H1 (cell line): ENCODE data around the gene MUC22. TPM values are rescaled to one million over a fixed set of nuclear protein-coding genes. Genes with fewer than 3 reads are reported as not detected.

Experiments used
- CTCF ChIA-PET: fragments of 300-600 bp; sonication (Branson Sonifier 250); formaldehyde crosslinking; loops from one replicate; lab custom pipeline; 2021; ENCODE audit not compliant: partially characterized antibody; lab: Charles Lee
- POLR2A ChIA-PET: fragments of 300-600 bp; sonication (Branson Sonifier 250); formaldehyde crosslinking; loops from one replicate; lab custom pipeline; 2021; ENCODE audit warnings: inconsistent platforms; ENCODE audit not compliant: partially characterized antibody; lab: Charles Lee
- DNase-seq, 2 experiments: peaks; one replicate each; pipeline versions ENCODE4 v3.0.0 to v3.0.0-alpha.2; 2010 to 2022; ENCODE audit warnings: low spot score in 2 of 2, low read depth in 1 of 2, mixed read lengths in 1 of 2
- FAIRE-seq: peaks from 2 replicates; lab custom pipeline; 2011; peaks lifted over from hg19 to GRCh38; lab: Jason Lieb, UNC
- H2AFZ ChIP-seq: 2 replicates; pipeline ENCODE4 v1.8.1; 2012; ENCODE audit warnings: low read length, inconsistent platforms
- H2AK5ac ChIP-seq: 2 replicates; pipeline ENCODE4 v1.6.1; 2013; ENCODE audit warnings: low read depth, low read length
- H2BK120ac ChIP-seq: replicated peaks from 2 replicates; pipeline ENCODE3; 2013; ENCODE audit warnings: low read depth, low read length, inconsistent platforms
- H2BK12ac ChIP-seq: 2 replicates; pipeline ENCODE4 v1.6.1; 2013; ENCODE audit warnings: low read depth, low read length
- H2BK15ac ChIP-seq: 2 replicates; pipeline ENCODE4 v1.6.1; 2013; ENCODE audit warnings: low read length
- H2BK20ac ChIP-seq: 2 replicates; pipeline ENCODE4 v1.6.1; 2013; ENCODE audit warnings: low read length
- H2BK5ac ChIP-seq: 2 replicates; pipeline ENCODE4 v1.6.1; 2013; ENCODE audit warnings: low read depth, low read length
- H3K14ac ChIP-seq: 2 replicates; pipeline ENCODE4 v1.6.1; 2013; ENCODE audit warnings: inconsistent platforms; ENCODE audit not compliant: insufficient read length
- H3K18ac ChIP-seq: 2 replicates; pipeline ENCODE4 v1.6.1; 2013; ENCODE audit warnings: low read length; ENCODE audit errors: extremely low read depth
- H3K23ac ChIP-seq: 2 replicates; pipeline ENCODE4 v1.6.1; 2013; ENCODE audit warnings: inconsistent platforms; ENCODE audit not compliant: insufficient read length
- H3K23me2 ChIP-seq: 2 replicates; pipeline ENCODE4 v1.6.1; 2013; ENCODE audit warnings: low read depth, low read length
- H3K27ac ChIP-seq: 2 replicates; pipeline ENCODE4 v1.6.1; 2011; ENCODE audit warnings: low read depth, low read length, inconsistent platforms
- H3K27me3 ChIP-seq, 4 experiments: replicated peaks in 1 of 4; 1 replicate in 1 of 4; 2 replicates in 3 of 4; pipeline versions ENCODE4 v1.6.1 to v1.8.1; 2011 to 2013; ENCODE audit warnings: low read length in 3 of 4, mild to moderate bottlenecking in 3 of 4, inconsistent platforms in 2 of 4, mixed read lengths in 2 of 4, moderate library complexity in 1 of 4; ENCODE audit not compliant: control insufficient read depth in 3 of 4, insufficient read depth in 3 of 4; ENCODE audit errors: extremely low read depth in 1 of 4
- H3K36me3 ChIP-seq, 4 experiments: 2 replicates each; pipeline versions ENCODE4 v1.6.1 to v1.8.1; 2011 to 2013; ENCODE audit warnings: mild to moderate bottlenecking in 4 of 4, low read length in 3 of 4, moderate library complexity in 2 of 4, control low read depth in 1 of 4, inconsistent platforms in 1 of 4; ENCODE audit not compliant: insufficient read depth in 4 of 4, control insufficient read depth in 2 of 4
- H3K4ac ChIP-seq: replicated peaks from 2 replicates; pipeline ENCODE3; 2013; ENCODE audit warnings: low read length, low read depth, mixed read lengths, inconsistent platforms; ENCODE audit not compliant: insufficient read length
- H3K4me1 ChIP-seq, 4 experiments: replicated peaks in 1 of 4; 1 replicate in 1 of 4; 2 replicates in 3 of 4; pipeline versions ENCODE4 v1.6.1 to v1.8.1; 2011 to 2013; ENCODE audit warnings: low read length in 3 of 4, inconsistent platforms in 2 of 4, mixed read lengths in 1 of 4; ENCODE audit not compliant: insufficient read depth in 4 of 4, control insufficient read depth in 3 of 4
- H3K4me2 ChIP-seq, 2 experiments: 2 replicates each; pipeline versions ENCODE4 v1.6.1 to v1.8.1; 2011 to 2013; ENCODE audit warnings: low read depth in 2 of 2, low read length in 2 of 2, control low read depth in 1 of 2, inconsistent platforms in 1 of 2, mild to moderate bottlenecking in 1 of 2; ENCODE audit not compliant: insufficient read depth in 1 of 2
- H3K4me3 ChIP-seq, 4 experiments: fragments of 200-600, 300-600 bp in 1 of 4; sonication (generic), shearing (Covaris generic), sonication (Bioruptor Twin) in 1 of 4; 2 replicates each; pipeline versions ENCODE4 v1.5.1 to v1.8.1; 2011 to 2016; ENCODE audit warnings: low read length in 4 of 4, low read depth in 3 of 4, control low read depth in 2 of 4, inconsistent platforms in 2 of 4, mild to moderate bottlenecking in 2 of 4, mixed read lengths in 1 of 4, moderate library complexity in 1 of 4; ENCODE audit not compliant: insufficient read depth in 2 of 4; ENCODE audit errors: extremely low read depth in 1 of 4
- H3K56ac ChIP-seq: replicated peaks from 2 replicates; pipeline ENCODE3; 2013; ENCODE audit warnings: low read depth, mild to moderate bottlenecking, mixed read lengths, low read length, inconsistent platforms; ENCODE audit not compliant: insufficient read length
- H3K79me1 ChIP-seq: 2 replicates; pipeline ENCODE4 v1.6.1; 2013; ENCODE audit warnings: low read depth, low read length, control low read depth
- H3K79me2 ChIP-seq, 2 experiments: 2 replicates each; pipeline versions ENCODE4 v1.6.1 to v1.8.1; 2012 to 2013; ENCODE audit warnings: low read length in 2 of 2, mild to moderate bottlenecking in 2 of 2, inconsistent platforms in 1 of 2; ENCODE audit not compliant: insufficient read depth in 2 of 2, control insufficient read depth in 1 of 2
- H3K9ac ChIP-seq, 4 experiments: replicated peaks in 1 of 4; 1 replicate in 1 of 4; 2 replicates in 3 of 4; pipeline versions ENCODE4 v1.6.1 to v1.8.1; 2011 to 2013; ENCODE audit warnings: low read depth in 3 of 4, low read length in 3 of 4, control low read depth in 2 of 4, mild to moderate bottlenecking in 2 of 4, moderate library complexity in 2 of 4, inconsistent platforms in 1 of 4; ENCODE audit errors: extremely low read depth in 1 of 4
- H3K9me3 ChIP-seq, 2 experiments: 2 replicates each; pipeline versions ENCODE4 v1.6.1 to v1.8.1; 2012 to 2013; ENCODE audit warnings: mild to moderate bottlenecking in 2 of 2, moderate library complexity in 2 of 2, control low read depth in 1 of 2, inconsistent platforms in 1 of 2, low read depth in 1 of 2, low read length in 1 of 2, mixed read lengths in 1 of 2; ENCODE audit not compliant: insufficient read depth in 2 of 2
- H4K20me1 ChIP-seq, 2 experiments: replicated peaks in 1 of 2; 2 replicates each; pipeline versions ENCODE3 to v1.8.1; 2011 to 2013; ENCODE audit warnings: inconsistent platforms in 2 of 2, low read length in 2 of 2, mild to moderate bottlenecking in 1 of 2; ENCODE audit not compliant: insufficient read depth in 2 of 2, control insufficient read depth in 1 of 2
- H4K5ac ChIP-seq: 2 replicates; pipeline ENCODE4 v1.6.1; 2013; ENCODE audit warnings: low read length, low read depth, mixed read lengths, inconsistent platforms; ENCODE audit not compliant: insufficient read length
- H4K8ac ChIP-seq: 2 replicates; pipeline ENCODE4 v1.8.0; 2013; ENCODE audit warnings: mild to moderate bottlenecking, moderate library complexity, low read length, inconsistent platforms; ENCODE audit not compliant: insufficient read depth; ENCODE audit errors: extremely low read depth
- H4K91ac ChIP-seq: replicated peaks from 2 replicates; pipeline ENCODE3; 2013; ENCODE audit warnings: low read length, mixed read lengths, inconsistent platforms; ENCODE audit not compliant: insufficient read length
- CBX8 ChIP-seq: fragments of 300-800, 300-1000 bp; sonication (generic); IDR thresholded peaks from 2 replicates; pipeline ENCODE4 v1.7.1; 2016; ENCODE audit warnings: low read depth, low read length, borderline replicate concordance
- CEBPB ChIP-seq: IDR thresholded peaks from 2 replicates; pipeline ENCODE4 v1.6.1; 2012; ENCODE audit warnings: low read depth, low read length
- EZH2 ChIP-seq: fragments of 200-600 bp; sonication (generic); IDR thresholded peaks from 2 replicates; pipeline ENCODE4 v1.7.1; 2012; ENCODE audit warnings: low read depth, mild to moderate bottlenecking, moderate library complexity, low read length, inconsistent platforms; ENCODE audit not compliant: severe bottlenecking
- HDAC6 ChIP-seq: IDR thresholded peaks from one replicate; pipeline ENCODE4 v1.7.1; 2012; ENCODE audit warnings: low read depth, mild to moderate bottlenecking, inconsistent platforms, low read length, moderate library complexity
- POLR2A ChIP-seq, 2 experiments: IDR thresholded peaks; 1 replicate in 1 of 2; 2 replicates in 1 of 2; pipeline ENCODE4 v1.6.1; 2011; ENCODE audit warnings: low read depth in 2 of 2, low read length in 2 of 2, mild to moderate bottlenecking in 2 of 2; ENCODE audit errors: control extremely low read depth in 1 of 2
- POU5F1 ChIP-seq: IDR thresholded peaks from 2 replicates; pipeline ENCODE4 v1.6.1; 2011; ENCODE audit warnings: low read depth, mild to moderate bottlenecking, low read length, moderate library complexity
- RAD21 ChIP-seq, 2 experiments: IDR thresholded peaks in 1 of 2; conservative IDR thresholded peaks in 1 of 2; 2 replicates each; pipeline ENCODE4 v1.6.1; 2011; ENCODE audit warnings: low read depth in 2 of 2, low read length in 2 of 2, improper control_type of control experiment in 1 of 2, inconsistent platforms in 1 of 2, mild to moderate bottlenecking in 1 of 2, moderate library complexity in 1 of 2
- SP1 ChIP-seq: IDR thresholded peaks from 2 replicates; pipeline ENCODE4 v1.6.1; 2011; ENCODE audit warnings: low read depth, low read length
- SP4 ChIP-seq: IDR thresholded peaks from 2 replicates; pipeline ENCODE4 v1.6.1; 2012; ENCODE audit warnings: low read length, inconsistent platforms
- YY1 ChIP-seq: IDR thresholded peaks from 2 replicates; pipeline ENCODE4 v1.6.1; 2011; ENCODE audit warnings: low read depth, mild to moderate bottlenecking, low read length
- WGBS, 2 experiments: shearing (Covaris generic) in 1 of 2; methylation state at CpG; one replicate each; pipeline versions ENCODE4 v1.1.6 to v1.1.7; 2013 to 2015; ENCODE audit warnings: low lambda C conversion rate in 2 of 2, mixed read lengths in 2 of 2, inconsistent platforms in 1 of 2, low coverage in 1 of 2, missing lambda C conversion rate in 1 of 2; ENCODE audit not compliant: insufficient replicate concordance in 2 of 2, insufficient coverage in 1 of 2, insufficient read length in 1 of 2; ENCODE audit errors: extremely low coverage in 1 of 2, missing lambda C conversion rate in 1 of 2; 5-methylcytosine and 5-hydroxymethylcytosine counted together
- polyA plus RNA-seq, 7 experiments: library from polyadenylated mRNA; depleted of rRNA in 3 of 7; stranded (reverse) in 5 of 7; unstranded in 2 of 7; fragments of >200 nt in 5 of 7; fragments of 200-250 nt in 2 of 7; gene quantifications; 1 replicate in 5 of 7; 2 replicates in 1 of 7; 4 replicates in 1 of 7; pipeline versions ENCODE4 v1.2.1 to v1.2.3, GENCODE V29; 2011 to 2013; ENCODE audit warnings: missing spikeins in 2 of 7, mixed read lengths in 2 of 7
- total RNA-seq: library from RNA; stranded (reverse); fragmentation: NEBNext Ultra II Directional; extraction: Animal tissue kit (Norgen Biotek cat#: 25700); gene quantifications from 2 replicates; pipeline ENCODE4 v1.2.1, GENCODE V29; 2021

Gene MUC22
- total and polyA plus RNA-seq, 2 of the 8 experiments (the other 6 are each of a cell fraction or from before 2014, with no cell fraction given): 0.02 TPM; not detected in 1

DNA sequence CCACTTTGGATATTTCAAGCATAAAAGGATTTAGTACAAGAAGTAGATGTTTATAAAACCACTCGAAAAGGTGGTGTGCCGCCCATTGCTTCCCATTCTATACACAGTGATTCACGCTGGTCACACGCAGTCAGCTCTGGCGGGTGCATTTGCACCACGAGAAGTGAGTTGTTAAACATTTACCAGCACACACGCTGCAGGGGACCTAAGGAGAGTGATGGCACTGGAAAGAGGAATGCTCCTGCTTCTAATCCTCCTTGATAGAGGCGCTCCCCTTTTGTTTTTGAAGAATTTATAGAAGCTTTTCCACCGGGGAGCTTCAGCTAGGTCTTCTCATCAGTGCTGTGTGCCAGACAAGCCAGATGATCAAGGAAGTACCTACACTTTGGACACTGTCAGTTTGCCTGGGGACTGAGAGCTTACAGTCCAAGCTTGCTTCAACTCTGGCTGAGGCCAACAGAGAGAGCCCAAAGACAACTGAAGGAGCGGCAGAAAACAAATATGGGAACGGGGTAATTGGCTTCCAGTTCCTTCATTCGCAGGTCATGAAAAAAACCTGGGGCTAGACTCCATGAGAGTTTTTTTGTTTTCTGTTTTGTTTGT lies 31.2 kb downstream of the MUC22 start:
- no peak overlapping the region for H2BK20ac ChIP-seq
- CTCF ChIA-PET: interaction anchor here (0.5 to 6.8 kb wide), 29 partner anchors 8 to 267 kb away, joined by 3 to 85 read pairs (median 5); partner anchors contain the start of genes SFTA2 and VARS2
- H3K14ac ChIP-seq: no peak overlapping the region
- FAIRE-seq: no peak
- no peaks in the 10 kb centered on the region for H3K9me3 ChIP-seq
- no peak overlapping the region for H4K5ac ChIP-seq
- H3K23ac ChIP-seq: no peak overlapping the region
- H2AK5ac ChIP-seq: no peak overlapping the region
- H3K79me2 ChIP-seq: no peaks in the 10 kb centered on the region
- H3K4me1 ChIP-seq: no peaks in the 10 kb centered on the region
- DNase-seq: no peak
- H2AFZ ChIP-seq: peak overlapping the region; percentile 73; the same call in 1 of the 2 replicates
- no peak overlapping the region for H2BK12ac ChIP-seq
- 86% methylated on average over 12 of the region's 12 CpGs; no CpG with 5 or more reads in 1 of the 2 experiments for WGBS, 2 experiments
- TF ChIP-seq RAD21 (IDR thresholded peaks at IDR 0.05 in 1 of 2, conservative IDR thresholded peaks at IDR 0.05 in 1 of 2; ENCODE audit: low read depth in 2 of 2, low read length in 2 of 2): no peak
- TF ChIP-seq EZH2: no peak
- TF ChIP-seq POU5F1: no peak
- no peak for TF ChIP-seq YY1
- TF ChIP-seq SP1: no peak
- no peak for TF ChIP-seq HDAC6
- no peak for TF ChIP-seq SP4
- TF ChIP-seq CBX8: no peak
- no peak for TF ChIP-seq POLR2A (IDR thresholded peaks at IDR 0.05; ENCODE audit: control extremely low read depth in 1 of 2, low read depth in 2 of 2, low read length in 2 of 2)
- TF ChIP-seq CEBPB: no peak
- H4K91ac ChIP-seq: no peak overlapping the region
- no peaks in the 10 kb centered on the region for H3K79me1 ChIP-seq
- no peak overlapping the region for H2BK5ac ChIP-seq
- H3K9ac ChIP-seq: no peak overlapping the region
- no peak overlapping the region for H3K4me2 ChIP-seq
- no peak overlapping the region for H3K4me3 ChIP-seq
- no peaks in the 10 kb centered on the region for H3K23me2 ChIP-seq
- POLR2A ChIA-PET: interaction anchor here (1.0 to 1.6 kb wide), 3 partner anchors 20 to 127 kb away, joined by 3 to 4 read pairs (median 3); partner anchors contain the start of genes MUCL3 and VARS2
- H2BK15ac ChIP-seq: no peak overlapping the region
- no peak overlapping the region for H3K56ac ChIP-seq
- H3K18ac ChIP-seq: no peak overlapping the region
- no peak overlapping the region for H3K4ac ChIP-seq
- no peaks in the 10 kb centered on the region; a peak in 1 of 7 replicates for H3K27me3 ChIP-seq
- no peaks in the 10 kb centered on the region for H4K20me1 ChIP-seq
- no peaks in the 10 kb centered on the region for H3K36me3 ChIP-seq
- H4K8ac ChIP-seq: no peak overlapping the region
- H2BK120ac ChIP-seq: no peak overlapping the region
- H3K27ac ChIP-seq: no peak overlapping the region
